Ovary (tissue), 9 donors: ENCODE measurements around the gene TNFRSF13B. TPM values are rescaled to one million over a fixed set of nuclear protein-coding genes. Genes with fewer than 3 reads are reported as not detected.

Experiments used
- DNase-seq, 5 donors: peaks; one replicate each; pipeline ENCODE4 v3.0.0-alpha.2; 2019 to 2020
- H3K27ac ChIP-seq, 2 donors: fragments of 200-600 bp; one replicate each; pipeline versions ENCODE4 v1.5.1 to v1.8.0; 2019 to 2022
- H3K27me3 ChIP-seq: fragments of 200-600 bp; one replicate; pipeline ENCODE4 v1.8.0; 2022
- H3K36me3 ChIP-seq: fragments of 200-600 bp; sonication (generic); one replicate; pipeline ENCODE4 v1.5.1; 2019
- H3K4me1 ChIP-seq: one replicate; pipeline ENCODE4 v1.8.1; 2013; ENCODE audit warnings: mild to moderate bottlenecking, moderate library complexity; ENCODE audit not compliant: insufficient read depth
- H3K4me3 ChIP-seq: fragments of 200-600 bp; sonication (generic); one replicate; pipeline ENCODE4 v1.5.1; 2017
- H3K9me3 ChIP-seq, 2 donors: fragments of 200-600 bp in 1 of 2; sonication (generic) in 1 of 2; one replicate each; pipeline versions ENCODE4 v1.5.1 to v1.8.1; 2013 to 2019; ENCODE audit warnings: mild to moderate bottlenecking in 1 of 2, moderate library complexity in 1 of 2
- CTCF ChIP-seq, 3 donors: fragments of 450-650 bp in 2 of 3; fragments of 200-600 bp in 1 of 3; IDR thresholded peaks; one replicate each; pipeline versions ENCODE4 v1.5.1 to v1.8.0; 2016 to 2022; ENCODE audit warnings: antibody characterized with exemption in 3 of 3, mild to moderate bottlenecking in 1 of 3
- EP300 ChIP-seq: sonication (generic); formaldehyde crosslinking; IDR thresholded peaks from one replicate; pipeline ENCODE4 v1.6.1; 2017; ENCODE audit warnings: antibody characterized with exemption
- POLR2A ChIP-seq: fragments of 450-650 bp; IDR thresholded peaks from one replicate; pipeline ENCODE4 v1.6.1; 2017; ENCODE audit warnings: antibody characterized with exemption, mild to moderate bottlenecking, moderate library complexity
- WGBS, 3 donors: extraction: QIAGEN DNeasy Blood & Tissue Kit in 1 of 3; methylation state at CpG; one replicate each; pipeline versions ENCODE4 v1.1.5 to v1.1.7; 2013 to 2017; 5-methylcytosine and 5-hydroxymethylcytosine counted together
- intact Hi-C, 4 donors: fragments of 100-400 bp; cut with DNase I; formaldehyde crosslinking; loops; one replicate each; pipeline versions ENCODE4 v1.11.0 to v1.15.1; 2022 to 2023
- polyA plus RNA-seq, 2 donors: library from polyadenylated mRNA; stranded (reverse); fragments of 200-250 nt in 1 of 2; fragments of 350-450 nt in 1 of 2; fragmentation: Illumina TruSeq in 1 of 2; extraction: RNeasy Lipid Tissue Mini Kit (QIAGEN cat#74804) in 1 of 2; gene quantifications; one replicate each; pipeline ENCODE4 v1.2.3, GENCODE V29; 2013 to 2014
- total RNA-seq, 7 donors: library from RNA; depleted of rRNA in 2 of 7; stranded (reverse); fragments of >200 nt in 2 of 7; fragmentation: NEBNext Ultra II Directional in 3 of 7; extraction: Animal tissue kit (Norgen Biotek cat#: 25700) in 3 of 7; gene quantifications; one replicate each; pipeline versions ENCODE4 v1.1.0 to v1.2.4, GENCODE V29; 2016 to 2023
- donor health status: DM: no; HTN: no; CAD: no; lungs with moderate emphysema.
- donor health status: DM: no; HTN: no; CAD: no.
- donor health status: Bipolar disorder and iron deficiency.
- donor health status: DM: yes; HTN: yes; CAD: no.
- donor health status: DM: no; HTN: no; CAD: no.
- donor health status: DM: yes; HTN: yes; CAD: no.

Gene TNFRSF13B
- total and polyA plus RNA-seq, 9 donors, result 0.53 TPM; not detected in 8

- H3K27me3 ChIP-seq, result no peaks in the 10 kb centered on the region
- no peak overlapping the region for H3K27ac ChIP-seq
- 77 to 81% (median 80%) methylated on average over 10 to 11 of the region's 11 CpGs for WGBS, 3 donors
- no peak overlapping the region for H3K4me3 ChIP-seq
- DNase-seq, result no peak
- no peaks in the 10 kb centered on the region for H3K9me3 ChIP-seq
- no peak for TF ChIP-seq CTCF (IDR thresholded peaks at IDR 0.05)
- TF ChIP-seq EP300, result no peak
- TF ChIP-seq POLR2A, result no peak
- intact Hi-C loops, result no loop called here
- no peaks in the 10 kb centered on the region for H3K36me3 ChIP-seq
- H3K4me1 ChIP-seq, result no peaks in the 10 kb centered on the region
These were observed 38.4 kb downstream of the TNFRSF13B start for GRCh38 chr17:16933317-16934132.

GRCh38 chr17:16932611-16933010, 39.3 kb downstream of the TNFRSF13B start:
- WGBS, 3 donors, result 75 to 86% (median 78%) methylated on average over 6 of the region's 6 CpGs

GRCh38 chr17:16932156-16932555, 39.8 kb downstream of the TNFRSF13B start:
- Histone ChIP-seq H3K36me3 (no peaks in the 10 kb centered on the region), H3K4me3 (no peak overlapping the region), H3K4me1 (no peaks in the 10 kb centered on the region), H3K9me3 (no peaks in the 10 kb centered on the region), H3K27ac (no peak overlapping the region), H3K27me3 (no peaks in the 10 kb centered on the region)
- TF ChIP-seq EP300, result no peak
- no peak for TF ChIP-seq POLR2A
- no peak for TF ChIP-seq CTCF (IDR thresholded peaks at IDR 0.05)
- DNase-seq, result no peak
- WGBS, 3 donors, result 81 to 91% (median 87%) methylated on average over 8 of the region's 8 CpGs
- intact Hi-C loops, result no loop called here

More at GRCh38 chr17:16932611-16933010, 39.3 kb downstream of the TNFRSF13B start:
- Histone ChIP-seq H3K4me3 (no peak overlapping the region), H3K27me3 (no peaks in the 10 kb centered on the region), H3K27ac (no peak overlapping the region), H3K4me1 (no peaks in the 10 kb centered on the region), H3K36me3 (no peaks in the 10 kb centered on the region), H3K9me3 (no peaks in the 10 kb centered on the region)
- no peak for TF ChIP-seq EP300
- TF ChIP-seq CTCF (IDR thresholded peaks at IDR 0.05), result no peak
- TF ChIP-seq POLR2A, result no peak
- DNase-seq, result no peak
- intact Hi-C loops, result no loop called here

- Histone ChIP-seq H3K9me3 (no peaks in the 10 kb centered on the region), H3K27ac (no peak overlapping the region), H3K27me3 (no peaks in the 10 kb centered on the region), H3K36me3 (no peaks in the 10 kb centered on the region), H3K4me1 (no peaks in the 10 kb centered on the region), H3K4me3 (no peak overlapping the region)
- DNase-seq, result no peak
- TF ChIP-seq EP300, result no peak
- TF ChIP-seq POLR2A, result no peak
- no peak for TF ChIP-seq CTCF (IDR thresholded peaks at IDR 0.05)
- 64 to 81% (median 74%) methylated on average over 9 of the region's 9 CpGs for WGBS, 3 donors
- intact Hi-C loops, result no loop called here
These were observed 40.4 kb downstream of the TNFRSF13B start for GRCh38 chr17:16931318-16932060.
